SJSA1 (cell line): Measurements from ENCODE around the gene SYNE1. TPM values are rescaled to one million over a fixed set of nuclear protein-coding genes. Genes with fewer than 3 reads are reported as not detected.
"Not testable (repeated sequence)": the region's sequence is repeated elsewhere in the genome, so short reads cannot be mapped to it uniquely, and the experiment has no call there.

Source experiments
- DNase-seq, 2 experiments: peaks; one replicate each; pipeline ENCODE4 v3.0.0-alpha.2; 2015 to 2020; ENCODE audit warnings: low spot score in 2 of 2, low read depth in 1 of 2
- H3K27ac ChIP-seq: fragments of 250-450 bp; sonication (Bioruptor Pico); 2 replicates; pipeline ENCODE4 v1.5.1; 2020; ENCODE audit warnings: mild to moderate bottlenecking, moderate library complexity
- H3K27me3 ChIP-seq: fragments of 250-450 bp; sonication (Bioruptor Pico); replicated peaks from 2 replicates; pipeline ENCODE4 v1.5.1; 2020; ENCODE audit warnings: mild to moderate bottlenecking, moderate library complexity
- H3K36me3 ChIP-seq: fragments of 250-450 bp; sonication (Bioruptor Pico); 2 replicates; pipeline ENCODE4 v1.5.1; 2020; ENCODE audit warnings: mild to moderate bottlenecking
- H3K4me1 ChIP-seq: fragments of 250-450 bp; sonication (Bioruptor Pico); replicated peaks from 2 replicates; pipeline ENCODE4 v1.6.1; 2021; ENCODE audit warnings: mild to moderate bottlenecking
- H3K4me3 ChIP-seq: fragments of 250-450 bp; sonication (Bioruptor Pico); 2 replicates; pipeline ENCODE4 v1.5.1; 2020; ENCODE audit warnings: mild to moderate bottlenecking
- H3K9me3 ChIP-seq: fragments of 250-450 bp; sonication (Bioruptor Pico); replicated peaks from 2 replicates; pipeline ENCODE4 v1.5.1; 2020; ENCODE audit warnings: mild to moderate bottlenecking
- total RNA-seq: library from RNA; depleted of rRNA; stranded (reverse); fragments of >200 nt; shearing (Covaris generic); gene quantifications from 2 replicates; pipeline ENCODE4 v1.2.3, GENCODE V29; 2014

Gene SYNE1
- total RNA-seq, 1 experiment from 2014 or later: 53.6 TPM

DNA sequence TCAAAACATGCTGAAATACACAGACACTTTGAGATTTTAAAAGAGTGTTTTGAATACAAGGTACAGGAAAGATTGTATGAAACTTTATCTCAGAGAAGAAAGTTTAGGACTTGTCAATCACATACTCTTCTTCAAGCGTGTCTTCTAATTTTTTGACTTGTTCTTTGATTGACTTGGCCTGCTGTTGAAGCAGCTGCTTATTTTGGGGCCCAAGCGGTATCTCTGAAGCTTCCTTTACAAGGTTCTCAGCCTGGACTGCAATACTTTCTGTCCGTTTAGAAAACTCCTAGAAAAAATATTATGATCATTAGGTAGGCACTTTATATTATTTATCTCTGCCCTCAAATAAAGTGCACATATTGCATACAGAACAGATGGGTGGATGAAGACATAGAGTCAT, 201.3 kb downstream of the SYNE1 start:
- no peak for DNase-seq
- no peaks in the 10 kb centered on the region for H3K27me3 ChIP-seq
- H3K36me3 ChIP-seq: no peaks in the 10 kb centered on the region
- no peak overlapping the region for H3K27ac ChIP-seq
- no peak overlapping the region for H3K4me3 ChIP-seq
- H3K4me1 ChIP-seq: no peaks in the 10 kb centered on the region
- no peaks in the 10 kb centered on the region for H3K9me3 ChIP-seq

DNA sequence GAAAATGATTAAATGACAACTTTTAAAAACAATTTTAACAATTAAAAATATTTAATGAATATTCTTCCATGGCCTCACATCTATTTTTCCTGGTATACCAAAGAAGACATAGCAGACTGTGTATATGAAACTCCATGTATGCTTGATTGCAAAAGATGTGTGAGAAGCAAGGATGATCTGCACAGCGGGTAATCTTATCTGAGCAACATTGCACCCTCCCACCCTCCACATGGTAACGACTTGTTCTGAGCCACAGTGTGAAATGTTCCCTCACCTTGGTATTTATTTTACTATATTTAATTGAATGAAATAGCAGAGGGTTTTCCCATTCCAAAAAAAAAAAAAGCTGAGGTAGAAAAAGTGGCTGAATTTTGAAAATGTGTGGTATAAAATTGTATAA, 204.4 kb downstream of the SYNE1 start:
- Histone ChIP-seq H3K4me3 (no peak overlapping the region), H3K27ac (no peak overlapping the region), H3K9me3 (no peaks in the 10 kb centered on the region), H3K4me1 (no peaks in the 10 kb centered on the region), H3K36me3 (no peaks in the 10 kb centered on the region), H3K27me3 (no peaks in the 10 kb centered on the region)
- no peak for DNase-seq

DNA sequence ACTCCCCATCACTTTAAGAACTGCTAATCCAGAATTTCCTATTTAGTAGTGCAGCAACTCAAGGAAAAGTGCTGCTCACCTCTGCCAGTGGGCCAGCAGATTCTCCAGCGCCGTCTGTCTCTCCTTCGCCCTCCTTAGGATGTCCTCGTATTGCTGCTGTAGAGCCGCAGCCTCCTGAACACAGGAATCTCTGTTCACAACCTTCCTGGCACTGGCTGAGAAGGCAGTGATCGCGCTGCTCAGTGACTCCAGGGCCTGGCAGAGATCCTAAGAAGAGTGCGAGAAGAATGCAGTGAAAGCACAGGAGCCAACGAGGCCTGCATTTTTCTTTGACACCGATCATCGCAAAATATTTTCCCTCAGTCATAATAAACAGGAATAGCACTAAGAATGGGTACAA, 209.0 kb downstream of the SYNE1 start:
- no peaks in the 10 kb centered on the region for H3K36me3 ChIP-seq
- H3K4me3 ChIP-seq: no peak overlapping the region
- no peaks in the 10 kb centered on the region for H3K4me1 ChIP-seq
- DNase-seq: no peak
- H3K9me3 ChIP-seq: no peaks in the 10 kb centered on the region
- no peak overlapping the region for H3K27ac ChIP-seq
- H3K27me3 ChIP-seq: 0 out of 2 replicates have a peak, but pooled peaks cover 3% of the 10 kb centered on the region

DNA sequence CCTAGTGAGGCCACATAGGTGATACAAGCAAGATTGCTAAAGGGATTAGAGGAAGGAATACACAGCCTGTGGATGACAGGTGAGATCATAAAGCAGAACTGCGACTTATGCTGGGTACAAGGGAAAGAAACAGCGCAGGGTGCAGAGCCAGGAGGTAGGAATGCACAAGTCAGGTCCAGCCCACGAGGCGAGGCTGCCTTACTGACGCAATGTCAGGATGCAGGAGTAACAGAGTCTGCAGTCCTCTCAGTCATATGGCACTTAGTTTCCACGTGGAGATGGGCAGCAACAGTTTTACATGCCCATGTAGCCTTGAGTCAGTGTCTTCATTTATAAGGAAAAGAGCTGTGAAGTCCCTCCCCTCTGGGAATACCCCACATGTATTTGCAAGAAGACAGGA, 210.9 kb downstream of the SYNE1 start:
- Histone ChIP-seq H3K27ac (no peak overlapping the region), H3K36me3 (no peaks in the 10 kb centered on the region), H3K9me3 (no peaks in the 10 kb centered on the region), H3K4me1 (no peaks in the 10 kb centered on the region), H3K27me3 (0 out of 2 replicates have a peak, but pooled peaks cover 3% of the 10 kb centered on the region), H3K4me3 (no peak overlapping the region)
- no peak for DNase-seq

DNA sequence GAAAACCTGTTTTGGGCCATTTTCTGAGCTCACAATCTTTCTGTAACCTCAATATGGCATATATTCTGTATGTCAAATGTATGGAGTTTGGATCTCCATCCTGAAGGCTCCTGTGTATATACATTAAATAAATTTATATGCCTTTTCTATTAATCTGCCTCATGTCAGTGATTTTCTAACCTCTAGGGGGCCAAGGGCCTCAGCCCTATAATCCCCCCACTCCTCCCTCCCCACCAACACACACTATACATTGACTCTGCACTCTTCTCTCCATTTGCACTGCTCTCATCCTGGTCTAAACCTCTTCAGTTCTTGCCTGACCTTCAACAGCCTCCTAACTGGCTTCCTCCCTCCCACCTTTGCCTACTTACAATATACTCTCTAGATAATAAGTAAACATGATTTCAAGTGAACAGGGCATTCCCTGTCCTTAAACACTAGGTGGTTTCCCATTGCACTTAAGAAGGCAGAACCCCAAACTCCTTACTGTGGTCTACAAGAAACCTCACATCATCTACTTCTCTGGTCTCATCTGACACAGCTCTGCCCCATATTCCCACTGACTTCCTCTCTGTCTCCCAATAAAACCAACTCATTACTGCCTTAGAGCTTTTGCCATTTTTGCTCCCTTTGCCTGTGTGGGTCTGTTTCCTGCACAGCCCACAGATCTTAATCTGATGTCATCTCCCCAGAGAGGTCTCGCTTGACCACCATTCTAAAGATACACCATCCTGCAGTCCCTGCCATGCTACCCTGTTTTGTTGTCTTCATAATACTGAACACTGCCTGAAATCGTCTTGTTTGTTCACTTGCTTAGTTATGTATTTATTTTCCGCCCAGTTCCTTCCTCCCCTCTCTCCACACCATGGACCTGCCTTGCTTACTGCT, 213.7 kb downstream of the SYNE1 start:
- no peaks in the 10 kb centered on the region for H3K9me3 ChIP-seq
- H3K36me3 ChIP-seq: no peaks in the 10 kb centered on the region
- H3K4me3 ChIP-seq: no peak overlapping the region
- no peak overlapping the region for H3K27ac ChIP-seq
- no peak for DNase-seq
- H3K27me3 ChIP-seq: 0 out of 2 replicates have a peak, but pooled peaks cover 3% of the 10 kb centered on the region
- no peaks in the 10 kb centered on the region for H3K4me1 ChIP-seq

DNA sequence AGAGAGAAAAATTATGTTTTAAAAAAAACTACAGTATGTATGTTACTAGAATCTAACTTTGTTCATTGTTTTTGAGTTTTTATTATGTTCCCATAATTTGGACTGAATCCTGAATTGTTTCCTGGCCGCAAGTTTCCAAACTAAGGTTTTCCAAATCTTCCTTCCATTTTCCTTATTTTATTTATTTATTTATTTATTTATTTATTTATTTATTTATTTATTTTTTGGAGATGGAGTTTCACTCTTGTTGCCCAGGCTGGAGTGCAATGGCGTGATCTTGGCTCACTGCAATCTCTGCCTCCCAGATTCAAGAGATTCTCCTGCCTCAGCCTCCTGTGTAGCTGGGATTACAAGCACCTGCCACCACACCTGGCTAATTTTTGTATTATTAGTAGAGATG, 215.7 kb downstream of the SYNE1 start:
- H3K36me3 ChIP-seq, H3K27me3 ChIP-seq, H3K4me3 ChIP-seq, DNase-seq, H3K9me3 ChIP-seq, H3K4me1 ChIP-seq, H3K27ac ChIP-seq: not testable (repeated sequence)

DNA sequence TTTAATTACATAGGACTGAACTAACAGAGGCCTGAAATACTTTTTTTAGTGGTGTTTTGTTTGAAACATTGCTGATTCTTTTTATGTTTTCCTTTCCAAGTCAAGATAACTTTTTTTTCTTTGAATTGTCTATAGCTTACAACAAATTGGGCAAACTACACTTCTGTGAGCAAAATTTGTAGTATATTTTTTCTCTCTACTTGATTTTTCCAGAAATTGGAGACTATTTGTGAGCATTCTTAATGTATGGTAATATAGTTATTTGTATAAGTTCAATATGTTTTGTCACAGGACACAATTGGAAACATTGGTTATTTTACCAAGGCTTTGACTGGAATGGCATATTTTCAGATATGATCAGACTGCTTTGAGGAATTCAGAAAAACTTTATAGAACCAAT, 216.5 kb downstream of the SYNE1 start:
- H3K4me3 ChIP-seq: no peak overlapping the region
- no peak for DNase-seq
- no peak overlapping the region for H3K27ac ChIP-seq
- H3K36me3 ChIP-seq: no peaks in the 10 kb centered on the region
- H3K9me3 ChIP-seq: no peaks in the 10 kb centered on the region; the same call in 1 of the 2 replicates
- H3K4me1 ChIP-seq: no peaks in the 10 kb centered on the region
- H3K27me3 ChIP-seq: 0 out of 2 replicates have a peak, but pooled peaks cover 3% of the 10 kb centered on the region

DNA sequence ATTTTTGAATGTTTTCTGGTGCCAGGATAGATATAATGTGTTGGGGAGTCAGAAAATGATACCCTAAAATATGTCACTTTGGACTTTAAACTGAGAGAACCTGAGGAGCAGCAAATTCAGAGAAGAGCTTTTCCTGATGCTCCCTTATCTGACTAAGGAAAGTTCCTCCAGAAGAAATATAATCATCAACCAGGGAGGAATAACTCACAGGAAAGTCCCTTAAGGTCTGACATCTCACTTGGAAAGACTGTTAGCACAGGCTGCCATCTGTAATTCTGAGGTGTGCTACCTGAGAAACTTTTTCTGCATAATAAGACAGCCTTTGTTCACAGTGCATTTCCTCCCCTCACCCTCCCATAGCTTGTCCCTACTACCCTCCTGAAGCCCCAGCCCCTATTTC, 218.6 kb downstream of the SYNE1 start:
- H3K4me3 ChIP-seq: no peak overlapping the region
- H3K9me3 ChIP-seq: no peaks in the 10 kb centered on the region; the same call in 1 of the 2 replicates

DNA sequence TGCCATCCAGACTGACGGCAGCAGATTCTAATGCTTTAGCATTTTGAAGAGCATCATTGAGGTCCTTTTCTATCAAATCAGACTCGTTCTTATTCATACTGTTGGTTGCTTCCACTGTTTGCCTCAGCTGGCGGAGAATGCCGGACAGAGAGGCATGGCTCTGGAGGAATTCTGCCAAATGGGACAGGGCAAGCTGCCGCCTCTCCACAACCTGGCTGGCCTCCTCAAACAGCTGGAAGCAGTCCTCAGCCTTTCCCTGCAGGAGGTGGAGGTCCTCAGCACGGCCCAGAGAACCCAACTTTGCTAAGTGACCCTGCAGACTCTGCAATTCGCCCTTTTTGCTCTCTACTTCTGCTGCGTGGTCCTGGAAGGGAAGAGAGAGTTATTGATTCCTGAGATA, 220.5 kb downstream of the SYNE1 start:
- Histone ChIP-seq H3K27ac (no peak overlapping the region), H3K4me3 (no peak overlapping the region), H3K36me3 (no peaks in the 10 kb centered on the region), H3K4me1 (no peaks in the 10 kb centered on the region), H3K9me3 (no peaks in the 10 kb centered on the region; the same call in 1 of the 2 replicates), H3K27me3 (no peaks in the 10 kb centered on the region)
- DNase-seq: no peak

More for the DNA sequence above, 218.6 kb downstream of the SYNE1 start:
- no peak overlapping the region for H3K27ac ChIP-seq
- H3K36me3 ChIP-seq: no peaks in the 10 kb centered on the region
- no peaks in the 10 kb centered on the region for H3K27me3 ChIP-seq
- no peak for DNase-seq
- no peaks in the 10 kb centered on the region for H3K4me1 ChIP-seq

DNA sequence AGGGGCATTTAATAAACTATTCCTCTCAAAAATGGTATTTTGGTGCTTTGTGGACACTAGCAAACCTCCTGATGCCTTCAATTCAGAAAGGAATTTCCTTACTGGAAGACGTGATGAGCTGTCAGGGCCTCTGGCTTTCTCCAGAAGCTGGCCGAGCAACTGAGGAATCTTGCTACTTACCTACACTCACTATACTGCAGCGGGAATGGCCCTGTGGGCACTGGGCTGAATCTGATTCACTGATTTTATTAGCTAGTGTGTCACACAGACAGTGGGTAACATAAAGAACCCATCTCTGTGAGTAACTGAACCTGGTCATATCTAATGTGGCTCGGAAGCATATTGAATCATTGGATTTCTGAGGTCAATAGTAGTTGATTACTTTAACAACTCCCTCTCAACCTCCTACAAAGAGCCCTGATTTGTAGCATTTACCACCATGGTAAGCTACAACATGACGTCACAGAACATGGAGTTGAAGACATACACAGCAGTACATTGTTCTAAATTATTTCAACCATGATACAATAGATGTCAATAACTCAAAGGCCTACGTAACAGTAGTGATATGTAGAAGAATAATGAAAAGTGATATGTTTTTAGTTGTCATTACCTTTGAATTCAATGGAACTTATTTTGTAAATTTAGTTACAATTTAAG, 232.1 kb downstream of the SYNE1 start:
- H3K27ac ChIP-seq: no peak overlapping the region
- DNase-seq: no peak
- H3K9me3 ChIP-seq: no peaks in the 10 kb centered on the region
- no peaks in the 10 kb centered on the region for H3K36me3 ChIP-seq
- H3K4me1 ChIP-seq: peaks cover 10% of the 10 kb centered on the region
- H3K4me3 ChIP-seq: no peak overlapping the region
- H3K27me3 ChIP-seq: no peaks in the 10 kb centered on the region

DNA sequence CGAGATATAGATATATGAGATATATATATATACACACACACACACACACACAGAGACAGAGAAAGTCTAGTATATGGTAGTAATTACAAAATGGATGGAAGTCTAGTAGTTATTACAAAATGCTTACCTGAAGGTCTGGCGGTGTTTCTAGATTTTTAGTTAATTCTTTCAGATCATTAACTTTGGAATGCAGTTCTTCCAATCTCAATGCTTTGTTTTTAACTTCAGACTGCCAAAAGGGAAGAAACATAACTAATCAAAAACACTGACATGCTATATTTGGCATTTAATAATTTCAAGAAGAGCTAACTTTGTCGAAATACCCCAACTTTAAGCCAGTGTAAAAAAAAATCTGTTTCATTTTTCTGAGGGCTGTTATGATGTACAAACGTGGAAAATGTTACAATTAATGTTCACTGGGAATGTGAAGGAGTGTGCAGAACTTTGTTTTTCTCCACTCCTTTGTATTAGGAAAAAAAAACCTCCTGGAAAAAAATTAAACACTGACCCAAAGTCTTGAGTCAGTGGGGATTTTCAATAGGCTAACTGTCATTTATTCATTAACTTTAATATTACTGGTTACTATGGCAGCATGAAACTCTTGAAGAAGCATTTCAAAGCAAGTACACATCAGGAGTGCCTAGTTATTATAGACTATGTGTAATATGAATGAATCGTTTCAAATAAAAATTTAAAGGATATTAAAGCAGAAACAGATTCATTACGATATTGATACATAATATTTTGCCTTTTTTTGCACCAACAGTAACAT, 232.9 kb downstream of the SYNE1 start:
- Histone ChIP-seq H3K27ac (no peak overlapping the region), H3K9me3 (no peaks in the 10 kb centered on the region), H3K4me3 (no peak overlapping the region), H3K27me3 (no peaks in the 10 kb centered on the region), H3K36me3 (no peaks in the 10 kb centered on the region), H3K4me1 (peaks cover 10% of the 10 kb centered on the region)
- no peak for DNase-seq

DNA sequence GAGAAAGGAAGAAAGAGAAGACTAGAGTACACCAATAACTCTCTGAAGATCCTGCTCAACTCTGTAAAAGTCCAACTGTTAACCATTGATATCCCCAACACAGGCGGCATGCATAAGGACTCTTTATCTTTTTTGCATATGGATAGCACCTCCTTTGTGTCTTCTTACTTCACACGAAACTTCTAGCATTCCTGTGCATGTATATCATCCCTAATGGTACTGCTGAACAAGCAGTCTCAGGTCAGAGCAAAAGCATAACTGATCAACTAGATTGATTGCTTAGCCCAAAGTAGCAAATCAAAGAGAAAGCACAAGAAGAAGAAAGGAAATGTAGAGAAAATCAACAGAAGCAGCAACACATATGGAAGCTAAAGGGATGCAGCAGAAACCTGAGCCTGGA, 234.4 kb downstream of the SYNE1 start:
- no peak for DNase-seq
- H3K9me3 ChIP-seq: no peaks in the 10 kb centered on the region
- peaks cover 10% of the 10 kb centered on the region for H3K4me1 ChIP-seq
- no peak overlapping the region for H3K4me3 ChIP-seq
- H3K36me3 ChIP-seq: no peaks in the 10 kb centered on the region
- no peak overlapping the region for H3K27ac ChIP-seq
- no peaks in the 10 kb centered on the region for H3K27me3 ChIP-seq

DNA sequence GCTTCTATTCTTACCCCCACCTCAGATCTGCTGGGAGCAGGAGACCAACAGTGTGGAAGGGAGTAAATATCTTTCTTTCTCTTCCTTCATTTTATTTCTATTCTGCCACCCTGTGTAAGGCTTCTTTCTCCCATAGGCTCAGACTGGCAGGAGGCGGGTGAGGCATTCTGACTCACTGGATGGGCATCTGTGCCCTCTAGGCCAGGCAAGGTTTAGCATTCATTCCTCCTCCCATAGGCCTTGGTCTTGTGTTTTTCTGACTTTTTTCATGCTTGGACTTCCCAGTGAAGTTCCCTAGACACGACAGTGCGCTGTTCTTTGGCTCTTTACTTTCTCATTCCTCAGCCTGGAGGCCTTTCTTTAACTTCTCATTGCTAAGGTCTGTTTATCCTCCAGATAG, 235.2 kb downstream of the SYNE1 start:
- no peak overlapping the region for H3K4me3 ChIP-seq
- peak; percentile 43 to 59 for DNase-seq
- no peaks in the 10 kb centered on the region for H3K9me3 ChIP-seq
- no peaks in the 10 kb centered on the region for H3K36me3 ChIP-seq
- peaks cover 10% of the 10 kb centered on the region for H3K4me1 ChIP-seq
- 0 out of 2 replicates have a peak overlapping the region, but pooled peaks have one; percentile 16 for H3K27ac ChIP-seq
- H3K27me3 ChIP-seq: no peaks in the 10 kb centered on the region

DNA sequence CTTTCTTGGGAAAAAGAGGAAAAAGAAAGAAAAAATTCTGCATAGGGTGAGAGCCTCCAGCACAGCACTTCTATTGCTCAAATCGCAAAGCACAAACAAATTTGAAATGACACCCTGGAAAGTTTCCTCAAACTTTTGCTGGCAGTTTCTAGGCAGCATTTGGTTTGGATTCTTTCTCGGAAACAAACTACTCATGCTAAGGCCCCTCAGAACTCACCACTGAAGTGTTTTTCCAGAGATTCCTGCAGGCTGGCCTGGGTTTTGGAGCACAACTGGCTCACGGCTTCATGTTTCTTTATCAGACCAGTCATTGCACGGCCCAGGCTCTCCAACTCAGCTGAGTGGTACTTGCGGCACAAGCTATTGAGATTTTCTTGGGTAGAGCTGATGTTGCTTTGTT, 237.8 kb downstream of the SYNE1 start:
- H3K36me3 ChIP-seq: no peaks in the 10 kb centered on the region
- H3K4me1 ChIP-seq: peaks cover 10% of the 10 kb centered on the region
- H3K4me3 ChIP-seq: no peak overlapping the region
- H3K27ac ChIP-seq: no peak overlapping the region
- no peak for DNase-seq
- no peaks in the 10 kb centered on the region for H3K27me3 ChIP-seq
- H3K9me3 ChIP-seq: no peaks in the 10 kb centered on the region
